ENCODE results near the gene SSBP3.

Gene SSBP3

DNA sequence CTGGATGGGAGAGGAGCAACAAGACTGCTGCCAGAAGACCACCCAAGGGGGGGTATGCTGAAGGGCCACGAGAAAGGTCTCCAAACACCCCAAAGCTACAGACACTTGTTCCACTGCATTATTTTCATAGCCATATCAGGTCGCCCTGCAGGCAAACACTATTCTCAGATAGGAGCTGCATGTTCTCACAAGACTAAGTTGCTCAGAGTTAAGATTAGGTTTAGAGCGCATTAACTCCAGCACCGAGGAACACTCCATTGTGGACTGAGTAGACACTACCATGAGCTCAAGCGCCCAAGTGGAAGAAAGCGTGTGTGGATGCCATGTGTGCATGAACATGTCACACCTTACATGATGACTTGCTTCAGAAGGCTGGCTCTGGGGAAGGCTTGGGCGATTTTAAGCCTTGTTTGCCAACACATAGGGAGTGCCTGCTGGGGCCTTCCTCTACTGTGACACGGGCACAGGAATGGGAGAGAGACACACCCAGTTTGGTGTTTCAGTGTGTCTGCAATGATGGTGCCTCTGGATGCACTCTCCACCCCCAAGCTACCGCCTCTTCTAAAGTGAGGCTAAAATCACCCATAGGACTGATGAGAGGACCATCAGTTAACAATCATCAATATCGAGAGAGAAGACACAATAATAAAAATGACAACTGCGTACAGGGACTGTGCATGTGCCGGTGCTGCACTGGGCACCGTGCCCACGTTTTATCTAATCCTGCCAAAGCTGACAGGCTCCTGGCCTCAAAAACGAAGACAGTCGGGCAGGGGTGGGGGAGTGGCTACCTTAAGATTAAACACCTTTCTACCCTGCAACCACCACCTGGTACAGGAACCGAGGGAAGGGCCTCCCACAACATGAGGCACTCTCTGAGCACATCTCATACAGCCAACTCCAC is 34.9 kb downstream of the SSBP3 start:
- DNase-seq, result no peak

DNA sequence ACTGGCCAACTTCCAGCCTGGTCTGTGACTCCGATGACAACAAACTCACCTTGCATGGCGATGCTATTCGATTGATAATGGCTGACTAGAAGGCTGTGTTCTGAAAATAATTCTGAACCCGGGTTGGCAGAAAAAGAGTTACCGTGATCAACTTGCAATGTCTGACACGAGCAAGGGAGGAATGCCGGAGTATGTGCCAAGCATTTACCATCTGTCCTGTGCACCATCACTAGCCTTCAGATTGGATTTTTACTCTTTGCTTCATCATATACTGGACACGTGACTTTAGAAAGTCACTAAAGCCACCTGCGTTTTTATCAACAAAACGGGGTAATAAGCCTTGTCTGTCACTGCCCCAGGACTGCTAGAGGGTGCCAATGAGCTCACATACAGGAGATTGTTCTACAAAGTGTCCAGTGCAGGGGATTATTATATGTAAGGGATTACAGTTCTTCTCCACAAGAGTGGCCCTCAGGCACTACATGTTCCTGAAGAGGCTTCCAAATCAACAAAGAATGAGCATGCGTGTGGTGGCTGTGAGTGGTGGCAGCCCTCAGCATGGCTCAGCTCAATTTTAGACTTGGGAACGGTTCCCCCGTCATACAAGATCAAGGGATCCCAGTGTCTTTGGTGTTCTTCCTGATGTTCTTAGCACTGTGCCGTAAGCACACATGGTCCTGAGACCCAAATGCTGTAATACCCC is 35.8 kb downstream of the SSBP3 start:
- DNase-seq, result no peak

DNA sequence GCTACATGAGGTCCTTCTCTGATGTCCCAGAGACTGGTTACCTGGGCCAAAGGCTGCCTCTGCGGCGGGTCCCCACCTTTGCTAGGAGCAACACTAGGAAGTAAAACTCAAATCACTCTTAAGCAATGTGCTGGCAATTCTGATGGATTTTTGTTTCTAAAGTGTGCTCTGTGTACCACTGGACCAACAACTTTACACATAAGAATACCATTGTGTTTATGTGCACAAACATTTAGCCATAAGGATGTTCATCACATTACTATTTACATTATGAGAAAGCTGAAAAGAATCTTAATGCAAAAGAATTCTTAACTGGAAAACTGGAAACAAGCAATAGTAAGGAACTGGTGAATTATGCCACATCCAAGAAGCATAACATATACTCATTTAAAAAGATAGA is 38.6 kb downstream of the SSBP3 start:
- no peak for DNase-seq

DNA sequence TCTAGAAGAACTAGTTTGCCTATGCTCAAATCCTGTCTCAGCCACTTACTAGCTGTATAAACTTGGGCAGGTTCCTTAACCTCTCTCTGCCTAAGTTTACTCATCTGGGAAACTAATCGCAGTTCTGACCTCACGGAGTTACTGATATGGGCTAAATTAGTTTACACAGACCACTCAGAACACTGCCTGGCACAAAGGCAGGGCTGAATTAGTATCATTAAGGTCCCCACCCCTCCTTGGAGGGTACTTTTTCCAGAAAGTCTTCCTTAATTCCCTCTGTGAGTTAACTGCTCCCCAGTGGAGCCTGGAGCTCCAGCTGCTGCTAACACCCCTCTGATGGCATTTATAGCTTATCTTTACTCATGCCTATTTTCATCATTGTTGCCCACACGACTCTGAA is 40.3 kb downstream of the SSBP3 start:
- no peak for DNase-seq

DNA sequence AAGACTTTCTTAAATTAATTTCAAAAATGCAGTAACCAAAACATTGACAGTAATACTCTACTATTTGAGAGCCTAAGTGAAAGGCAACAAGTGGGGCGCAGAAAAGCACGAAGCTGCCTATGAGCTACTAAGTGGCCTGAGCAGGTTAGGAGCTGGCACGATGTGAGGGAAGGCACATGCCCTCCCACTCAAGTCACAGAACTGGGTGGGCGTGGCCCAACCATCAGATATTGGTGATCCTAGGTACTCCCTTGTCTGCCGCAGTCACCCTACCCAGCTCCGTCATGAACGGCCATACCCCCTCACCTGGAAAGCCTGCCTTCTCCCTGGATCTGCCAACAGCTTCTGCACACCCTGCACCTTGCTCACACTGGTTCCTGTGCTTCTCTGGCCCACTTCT is 40.8 kb downstream of the SSBP3 start:
- DNase-seq, result no peak

DNA sequence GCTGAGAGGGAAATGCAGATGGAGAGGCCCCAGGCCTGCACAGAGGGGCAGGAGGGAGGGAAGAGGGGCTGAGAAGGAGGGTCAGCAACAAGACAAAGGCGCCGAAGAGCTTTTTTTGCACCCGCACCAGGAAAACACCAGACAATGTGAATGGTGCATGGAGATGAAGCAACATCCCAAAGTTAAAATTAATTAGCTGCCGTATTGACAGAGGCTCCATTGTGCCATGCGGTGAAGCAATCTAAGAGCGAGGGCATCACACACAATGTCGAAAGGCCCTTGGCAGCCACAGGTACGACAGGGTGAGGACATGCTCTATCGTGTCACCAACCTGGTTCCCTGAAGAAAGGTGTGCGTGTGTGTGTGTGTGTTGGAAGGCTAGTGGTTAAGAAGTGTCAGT is 41.2 kb downstream of the SSBP3 start:
- no peak for DNase-seq

DNA sequence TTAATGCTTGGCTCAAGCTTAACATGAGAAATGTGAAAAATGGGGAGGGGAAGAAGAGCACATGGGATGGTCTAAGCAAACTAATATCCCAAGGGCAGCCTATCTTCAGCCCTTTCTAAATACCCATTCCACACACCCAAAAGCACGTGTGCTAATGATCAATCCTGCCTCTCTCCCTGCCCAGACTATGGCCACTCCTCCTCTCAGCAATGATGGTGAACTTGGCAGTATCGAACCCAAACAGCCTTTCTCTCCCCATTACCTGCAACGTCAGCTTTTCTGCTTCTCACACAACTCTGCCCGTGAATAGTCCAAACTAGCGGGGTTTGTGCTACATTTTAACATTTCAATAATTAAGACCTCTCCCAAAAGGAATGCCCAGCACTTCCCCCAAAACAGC is 41.6 kb downstream of the SSBP3 start:
- DNase-seq, result no peak

DNA sequence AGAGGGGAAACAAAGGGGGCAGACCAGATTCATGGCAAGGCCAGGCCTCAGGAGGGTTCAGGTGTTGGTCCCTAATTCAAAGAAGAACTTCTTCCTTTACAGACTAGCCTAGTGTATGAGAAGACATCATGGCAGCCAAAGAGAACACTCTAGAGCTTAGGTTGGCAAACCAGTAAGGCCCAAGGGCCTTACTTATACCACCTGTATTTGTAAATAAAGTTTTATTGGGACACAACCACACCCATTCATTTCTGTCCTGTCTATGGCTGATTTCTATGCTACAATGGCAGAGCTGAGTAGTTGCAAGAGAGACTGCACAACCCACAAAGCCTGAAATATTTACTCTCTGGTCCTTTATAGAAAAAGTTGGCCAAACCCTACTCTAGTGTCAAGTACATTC is 42.3 kb downstream of the SSBP3 start:
- DNase-seq, result no peak

DNA sequence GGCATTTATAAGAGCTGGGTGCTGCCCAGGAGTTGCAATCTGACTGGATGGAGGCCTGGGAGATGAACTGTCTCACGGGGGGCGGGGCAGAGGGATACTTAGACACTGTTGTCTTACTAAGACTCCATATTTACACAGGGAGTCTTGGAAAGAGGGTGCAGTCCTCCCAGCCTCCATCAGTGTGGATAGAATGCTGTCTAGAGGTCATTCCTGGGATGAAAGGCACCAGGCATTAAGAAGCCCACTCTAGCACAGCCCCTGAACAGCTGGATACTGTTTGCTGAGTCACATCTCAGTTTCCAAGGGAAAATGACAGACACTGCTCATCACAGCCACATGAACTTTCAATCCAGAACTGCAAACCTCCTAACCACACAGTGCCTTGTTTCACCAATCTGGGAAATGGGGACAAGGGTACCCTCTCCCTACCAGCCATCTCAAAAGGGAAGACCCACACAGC is 43.3 kb downstream of the SSBP3 start:
- DNase-seq, result no peak

DNA sequence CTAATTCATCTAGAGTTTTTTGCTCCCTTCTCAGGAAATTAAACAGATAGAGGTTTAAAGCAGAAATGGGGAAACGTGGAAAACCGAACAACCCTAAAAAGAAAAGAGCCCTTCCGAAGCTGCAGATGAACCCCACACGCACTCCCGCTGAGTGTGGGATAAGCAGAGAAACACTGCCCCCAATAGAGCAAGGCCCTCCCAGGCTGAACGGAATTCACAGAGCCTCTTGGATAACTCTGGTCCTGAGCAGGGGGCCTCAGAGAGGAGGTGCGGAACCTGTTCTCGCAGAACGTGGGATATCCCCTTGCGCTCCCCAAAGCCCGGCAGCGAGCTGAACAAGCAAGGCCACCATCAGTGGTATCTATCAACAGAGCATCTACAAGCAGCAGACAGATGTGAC is 44.9 kb downstream of the SSBP3 start:
- DNase-seq, result no peak

DNA sequence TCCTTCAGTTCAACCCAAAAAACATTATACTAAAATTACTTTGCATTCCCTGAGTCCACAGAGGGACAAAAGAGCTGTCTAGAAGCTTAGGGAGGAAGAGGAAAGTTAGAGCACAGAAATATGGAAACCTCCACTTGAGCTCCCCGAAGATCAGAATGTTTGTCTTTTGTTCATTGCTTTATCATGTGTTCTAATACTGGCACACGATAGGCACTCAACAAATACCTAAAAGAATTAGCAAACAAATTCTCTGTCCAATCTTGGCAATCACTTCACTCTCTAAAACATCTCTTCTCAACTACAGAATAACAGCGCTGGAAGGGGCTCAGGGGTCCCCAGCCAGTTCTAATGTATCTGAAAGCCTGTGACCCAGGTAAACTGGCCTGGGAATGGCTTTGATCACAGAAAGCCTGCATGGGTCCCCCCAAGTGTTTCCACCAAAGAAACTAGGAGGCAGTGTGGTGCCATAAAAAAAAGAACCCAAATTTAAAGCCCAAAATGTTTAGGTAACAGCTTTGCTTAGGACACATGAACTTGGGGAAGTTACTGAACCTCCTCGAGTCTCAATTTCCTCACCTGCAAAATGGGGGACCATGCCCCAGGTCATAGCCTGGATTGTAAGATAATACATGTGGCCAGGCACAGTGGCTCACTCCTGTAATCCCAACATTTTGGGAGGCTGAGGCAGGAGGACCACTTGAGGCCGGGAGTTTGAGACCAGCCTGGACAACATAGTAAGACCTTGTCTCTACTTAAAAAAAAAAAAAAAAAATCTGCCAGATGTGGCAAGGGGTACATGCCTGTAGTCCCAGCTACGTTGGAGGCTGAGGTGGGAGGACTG is 45.8 kb downstream of the SSBP3 start:
- DNase-seq, result no peak

DNA sequence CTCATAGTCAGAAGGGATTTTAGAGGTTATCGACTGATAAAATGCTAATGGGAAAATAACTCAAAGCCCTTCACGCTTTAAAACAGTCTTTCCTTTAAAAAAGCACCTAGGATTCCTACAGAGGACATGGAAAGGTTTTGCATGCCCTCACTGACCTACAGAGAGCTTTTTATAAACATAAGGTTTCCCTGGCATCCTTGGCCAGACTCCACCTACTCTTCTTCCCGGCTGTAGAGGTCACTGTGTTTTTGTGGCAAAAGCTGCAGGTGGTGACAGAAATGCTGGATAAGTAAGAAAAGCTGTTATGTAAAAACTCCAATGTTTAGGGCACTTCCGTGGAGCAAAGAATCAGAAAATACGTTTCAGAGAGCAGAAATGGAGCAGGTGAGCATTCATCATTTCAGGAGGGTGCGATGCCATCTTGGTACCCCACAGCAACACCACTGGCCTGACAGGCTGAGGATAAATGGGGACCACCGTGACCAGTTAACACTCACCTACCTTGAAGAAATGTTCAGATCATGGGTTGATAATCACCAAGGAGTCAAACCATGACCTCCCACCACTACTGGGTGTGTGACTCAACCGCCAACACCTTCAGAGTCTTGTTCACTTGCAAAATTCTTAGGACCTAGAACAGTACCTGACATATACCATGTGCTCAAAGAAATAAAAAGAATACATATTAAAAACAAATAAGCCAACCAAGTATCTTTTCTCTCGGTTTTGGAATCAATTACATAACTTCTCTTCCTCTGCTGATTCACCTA is 46.6 kb downstream of the SSBP3 start:
- peak; percentile 33 for DNase-seq

DNA sequence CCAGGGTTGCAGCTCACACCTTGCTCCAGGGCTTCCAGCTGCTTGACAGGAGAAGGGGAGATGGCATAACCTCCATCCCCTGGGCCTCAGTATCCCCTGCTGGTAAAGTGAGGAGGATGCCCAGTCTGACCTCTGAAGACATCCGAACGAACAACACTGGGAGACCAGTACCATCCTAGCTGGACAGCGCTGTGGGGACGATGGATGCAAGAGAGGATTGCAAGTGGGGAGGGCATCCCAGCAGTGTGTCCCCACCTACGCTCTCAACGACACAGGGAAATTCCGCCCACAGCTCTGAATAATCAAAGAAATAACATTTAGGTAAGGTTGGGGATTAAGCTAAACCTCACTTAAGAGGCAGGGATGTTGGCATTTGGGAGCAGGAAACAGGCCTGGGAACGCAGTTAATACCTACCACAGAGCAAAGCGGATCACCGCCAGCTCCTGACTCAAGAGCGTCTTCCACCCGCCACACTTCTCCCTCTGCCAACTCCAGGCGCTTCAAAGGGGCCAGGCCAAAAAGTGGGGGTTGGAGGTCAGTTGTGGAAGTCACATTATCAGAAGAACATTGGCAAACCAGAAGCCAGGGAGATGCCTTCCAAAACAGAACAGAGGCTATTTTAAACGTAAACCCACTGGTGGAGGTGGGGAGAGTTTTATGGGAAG is 47.6 kb downstream of the SSBP3 start:
- DNase-seq, result no peak

DNA sequence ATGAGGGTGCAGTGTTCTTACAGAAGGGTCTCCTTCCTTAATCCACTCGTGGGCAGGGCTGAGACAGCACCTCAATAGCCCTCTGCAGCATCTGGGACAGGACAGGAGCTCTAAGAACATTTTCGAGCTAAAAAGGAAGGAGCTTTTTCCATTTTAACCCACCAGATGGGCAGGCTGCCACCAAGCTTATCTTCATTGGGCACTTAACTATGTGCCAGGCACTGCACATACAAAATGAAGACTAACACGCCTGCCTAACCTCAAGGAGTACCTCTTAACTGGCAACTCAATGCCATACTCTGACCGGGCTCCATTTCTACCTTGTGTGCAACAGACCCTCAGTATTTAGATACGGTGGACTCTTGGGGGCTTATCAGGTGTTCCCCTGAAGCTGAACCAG is 48.2 kb downstream of the SSBP3 start:
- DNase-seq, result no peak

DNA sequence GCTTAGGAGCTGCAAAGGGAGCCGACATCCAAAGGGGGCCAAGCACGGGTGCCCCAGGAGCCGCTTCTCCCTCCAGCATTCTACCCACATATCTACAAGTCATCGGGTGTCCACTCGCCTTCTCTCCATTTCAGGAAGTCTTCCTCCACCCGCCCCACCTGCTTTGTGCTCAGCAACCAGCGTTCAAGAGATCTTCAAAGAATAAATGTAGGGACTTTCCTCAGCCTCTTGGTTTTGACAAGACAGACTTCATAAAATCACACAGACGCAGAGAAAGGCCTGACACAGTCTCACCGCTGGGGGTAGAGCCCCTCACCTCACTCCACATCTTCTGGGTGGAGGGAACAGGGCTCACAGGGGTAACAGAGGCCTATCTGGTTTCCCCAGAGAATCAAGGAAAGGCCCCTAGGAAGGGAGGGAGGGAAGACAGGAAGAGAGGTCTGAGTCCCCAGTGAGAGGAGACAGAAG is 49.5 kb downstream of the SSBP3 start:
- peak; percentile 51 for DNase-seq

DNA sequence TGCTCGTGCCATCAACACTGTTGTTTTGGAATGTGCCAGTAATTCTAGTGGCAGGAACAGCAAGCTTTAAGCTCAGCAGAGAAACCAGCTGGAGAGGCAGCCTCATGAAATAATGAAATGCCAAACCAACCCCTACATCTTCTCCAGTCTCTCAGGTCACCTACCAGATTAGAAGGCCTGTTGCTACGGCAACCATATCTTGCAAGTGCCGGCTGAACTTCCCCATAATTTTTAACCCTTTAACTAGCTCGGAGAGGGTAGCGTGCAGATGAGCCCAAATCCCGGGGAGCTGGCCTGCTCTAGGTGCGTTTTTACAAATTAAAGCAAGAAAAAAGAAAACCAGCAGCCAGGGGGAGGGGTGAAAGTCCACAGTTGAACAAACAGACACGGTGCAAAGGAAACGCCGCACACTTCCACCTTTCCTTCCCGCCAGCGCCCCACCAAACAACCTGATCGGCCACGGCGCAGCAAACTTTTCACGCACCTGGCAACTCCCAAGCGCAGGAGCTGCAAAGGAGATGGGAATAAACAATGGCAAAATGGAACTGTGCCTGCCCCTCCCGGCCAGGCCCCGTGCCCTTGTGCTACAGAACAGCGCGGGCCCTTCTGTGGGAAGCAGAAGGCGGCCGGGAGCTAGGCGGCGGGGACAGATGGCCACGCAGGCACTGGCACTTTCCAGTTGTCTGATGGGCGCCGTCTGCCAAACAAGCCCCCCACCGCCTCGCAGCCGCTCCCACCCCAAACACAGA is 50.1 kb downstream of the SSBP3 start:
- DNase-seq, result no peak

DNA sequence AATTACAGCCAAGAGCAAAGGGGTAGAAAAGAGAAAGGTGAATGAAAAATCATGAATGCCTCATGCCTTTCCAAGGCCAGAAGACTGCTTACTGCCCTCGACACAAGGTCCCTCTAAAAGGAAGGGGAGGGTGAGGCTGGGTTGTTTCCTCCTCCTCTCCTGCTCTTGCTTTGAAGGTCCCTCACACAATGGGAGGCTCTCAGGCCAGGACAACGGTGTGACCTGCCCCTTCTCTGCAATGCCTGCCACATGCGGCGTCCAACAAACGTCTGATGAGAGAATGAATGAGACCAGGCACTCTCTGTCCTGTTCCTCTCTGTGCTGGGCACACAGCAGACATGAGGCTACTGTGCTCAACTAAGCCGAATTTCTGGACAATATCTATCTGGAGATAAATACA is 51.3 kb downstream of the SSBP3 start:
- DNase-seq, result no peak

DNA sequence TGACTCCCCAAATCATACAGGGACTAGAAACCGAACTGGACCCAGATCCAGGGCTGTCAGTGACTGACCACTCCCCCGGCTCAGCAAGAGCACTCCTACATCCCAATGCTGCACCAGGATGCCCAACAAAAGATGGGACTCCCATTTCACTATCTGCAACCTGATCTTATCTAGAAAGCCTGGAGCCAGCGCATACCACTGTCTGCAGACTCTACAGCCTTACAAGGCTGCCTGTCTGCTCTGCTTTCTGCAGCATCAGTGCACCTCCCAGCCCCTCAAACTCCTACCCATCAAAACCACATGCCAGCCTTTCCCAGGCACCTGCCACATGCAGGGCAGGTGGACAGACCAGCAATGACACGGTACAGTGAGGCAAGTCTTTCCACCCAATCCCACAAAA is 52.2 kb downstream of the SSBP3 start:
- no peak for DNase-seq

DNA sequence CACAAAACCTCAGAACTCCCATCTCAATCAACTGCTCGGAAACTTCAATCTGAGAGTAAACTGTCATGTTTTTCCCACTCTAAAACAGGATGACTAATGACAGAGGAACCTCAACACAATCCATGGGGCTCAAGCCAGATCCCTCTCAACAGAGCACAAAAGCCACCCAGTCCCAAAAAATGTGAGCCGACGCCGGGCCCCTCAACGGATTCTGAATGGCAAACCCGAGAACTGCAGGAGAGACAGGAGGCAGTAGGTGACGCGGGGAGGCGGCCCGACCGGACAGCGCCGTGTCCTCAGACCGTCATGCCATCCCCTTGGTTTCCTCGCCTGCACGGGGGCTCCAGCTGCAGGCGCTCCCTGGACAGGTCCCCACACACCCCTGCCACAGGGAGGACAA is 53.4 kb downstream of the SSBP3 start:
- no peak for DNase-seq

DNA sequence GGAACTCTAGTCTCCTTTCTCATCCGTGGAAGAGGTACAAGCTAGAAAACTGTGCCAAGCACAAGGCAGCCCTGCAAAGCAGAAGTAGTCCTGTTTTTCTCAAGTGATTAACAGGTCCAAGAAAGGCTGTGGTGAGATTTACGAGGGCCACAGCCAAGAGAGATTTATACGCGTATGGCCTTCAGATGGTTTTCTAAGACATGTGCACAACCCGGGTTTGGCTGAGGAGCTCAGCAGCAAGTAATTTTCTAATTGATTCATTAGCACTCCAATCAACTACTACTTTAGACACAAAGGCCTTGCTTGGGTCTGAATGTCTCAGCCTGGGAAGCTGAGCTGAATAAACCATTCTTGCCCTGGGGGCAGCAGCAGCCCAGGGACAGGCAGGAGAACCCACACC is 55.8 kb downstream of the SSBP3 start:
- DNase-seq, result no peak

DNA sequence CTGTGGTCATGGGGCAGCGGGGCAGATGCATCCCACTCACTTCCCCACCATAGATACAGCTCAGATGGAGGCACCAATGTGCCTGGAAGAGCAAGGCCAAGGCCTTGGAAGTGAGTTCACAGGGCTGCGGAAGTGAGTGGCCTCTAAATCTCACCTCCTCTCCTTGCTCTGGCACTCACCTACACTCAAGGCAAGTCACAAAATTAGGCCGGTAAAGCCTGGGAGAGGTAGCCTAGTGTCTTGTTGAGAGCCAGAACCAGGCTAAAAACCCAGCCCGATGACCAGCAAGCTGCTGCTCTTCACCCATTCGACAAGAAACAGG is 57.5 kb downstream of the SSBP3 start:
- no peak for DNase-seq
